ENCODE measurements around the gene EML4.
"Not testable (repeated sequence)": the region's sequence is repeated elsewhere in the genome, so short reads cannot be mapped to it uniquely, and the experiment has no call there.

The EML4 gene

GRCh38 chr2:42128721-42129486, 40.2 kb upstream of the EML4 start:
- H3K27ac ChIP-seq = no peak overlapping the region
- TF ChIP-seq CTCF (conservative IDR thresholded peaks at IDR 0.05) (no peak), ZFX (IDR thresholded peaks at IDR 0.05) (no peak)

DNA sequence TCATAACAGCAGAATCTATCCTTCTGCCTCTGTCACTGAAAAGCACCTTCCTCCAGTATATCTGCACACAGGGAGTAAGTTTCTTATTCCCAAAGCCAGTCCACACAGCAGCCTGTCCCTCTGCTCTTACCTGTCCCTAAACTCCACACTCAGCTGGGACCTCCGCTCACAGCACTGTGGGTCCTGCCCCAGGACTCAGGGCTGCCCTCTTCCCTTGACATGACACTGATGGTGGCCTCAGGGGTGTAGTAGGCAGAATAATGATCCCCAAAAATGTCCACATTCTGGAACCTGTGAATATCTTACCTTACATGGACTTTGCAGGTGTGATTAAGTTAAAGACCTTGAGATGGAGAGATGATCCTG, 39.7 kb upstream of the EML4 start:
- H3K27ac ChIP-seq = no peak overlapping the region
- TF ChIP-seq CTCF (conservative IDR thresholded peaks at IDR 0.05) (no peak), ZFX (IDR thresholded peaks at IDR 0.05) (no peak)

GRCh38 chr2:42129947-42130346, 39.2 kb upstream of the EML4 start:
- H3K27ac ChIP-seq = no peak overlapping the region
- no peak for TF ChIP-seq ZFX (IDR thresholded peaks at IDR 0.05)
- no peak for TF ChIP-seq CTCF (conservative IDR thresholded peaks at IDR 0.05)

DNA sequence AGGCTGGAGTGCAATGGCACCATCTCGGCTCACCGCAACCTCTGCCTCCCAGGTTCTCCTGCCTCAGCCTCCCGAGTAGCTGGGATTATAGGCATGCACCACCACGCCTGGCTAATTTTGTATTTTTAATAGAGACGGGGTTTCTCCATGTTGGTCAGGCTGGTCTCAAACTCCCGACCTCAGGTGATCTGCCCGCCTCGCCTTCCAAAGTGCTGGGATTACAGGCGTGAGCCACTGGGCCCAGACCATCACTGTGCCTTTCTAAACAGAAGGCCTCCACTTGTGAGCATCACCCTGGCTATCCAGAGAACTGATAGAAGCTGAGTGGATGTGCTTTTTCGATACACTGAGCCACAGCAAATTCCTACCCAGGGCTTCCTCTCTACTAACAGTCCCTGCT, 38.3 kb upstream of the EML4 start:
- H3K27ac ChIP-seq = not testable (repeated sequence)

- TF ChIP-seq CTCF (conservative IDR thresholded peaks at IDR 0.05) = no peak
- TF ChIP-seq ZFX (IDR thresholded peaks at IDR 0.05) = no peak
- H3K27ac ChIP-seq = peak overlapping the region; percentile 76
Measured at GRCh38 chr2:42132191-42132965, 36.8 kb upstream of the EML4 start.

GRCh38 chr2:42132966-42133641, 36.0 kb upstream of the EML4 start:
- no peak for TF ChIP-seq ZFX (IDR thresholded peaks at IDR 0.05)
- TF ChIP-seq CTCF (conservative IDR thresholded peaks at IDR 0.05) = no peak
- H3K27ac ChIP-seq = peak overlapping the region; percentile 76

DNA sequence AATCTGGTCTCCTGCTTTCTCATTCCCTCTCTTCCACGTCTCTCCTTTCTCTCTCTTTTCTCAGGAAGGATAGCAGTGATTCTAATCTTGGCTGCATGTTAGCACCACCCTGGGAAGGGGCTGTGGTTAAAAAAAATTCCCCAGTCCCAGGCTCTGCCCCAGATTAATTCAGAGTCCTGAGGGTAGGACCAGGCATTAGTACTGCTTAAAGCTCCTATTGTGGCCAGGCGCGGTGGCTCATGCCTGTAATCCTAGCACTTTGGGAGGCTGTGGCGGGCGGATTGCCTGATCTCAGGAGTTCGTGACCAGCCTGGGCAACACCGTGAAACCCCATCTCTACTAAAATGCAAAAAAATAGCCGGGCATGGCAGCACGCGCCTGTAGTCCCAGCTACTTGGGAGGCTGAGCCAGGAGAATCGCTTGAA, 35.4 kb upstream of the EML4 start:
- no peak for TF ChIP-seq CTCF (conservative IDR thresholded peaks at IDR 0.05)
- TF ChIP-seq ZFX (IDR thresholded peaks at IDR 0.05) = no peak
- H3K27ac ChIP-seq = peak overlapping the region; percentile 76

DNA sequence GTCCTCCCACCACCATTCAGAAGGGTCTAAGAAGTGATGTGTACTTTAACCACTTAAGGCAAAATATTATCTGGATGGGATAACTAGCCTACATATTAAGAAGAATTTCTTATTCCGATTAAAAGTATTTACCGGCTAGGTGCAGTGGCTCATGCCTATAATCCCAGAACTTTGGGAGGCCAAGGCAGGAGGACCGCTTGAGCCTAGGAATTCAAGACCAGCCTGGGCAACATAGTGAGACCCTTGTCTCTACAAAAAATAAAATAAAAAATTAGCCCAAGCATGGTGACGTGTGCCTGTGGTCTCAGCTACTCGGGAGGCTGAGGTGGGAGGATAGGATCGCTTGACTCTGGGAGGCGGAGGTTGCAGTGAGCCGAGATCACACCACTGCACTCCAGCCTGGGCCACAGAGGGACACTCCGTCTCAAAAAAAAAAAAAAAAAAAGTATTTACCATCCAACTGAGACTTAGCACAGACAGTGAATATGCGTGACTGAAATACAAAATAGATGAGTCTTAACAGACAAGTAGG, 34.7 kb upstream of the EML4 start:
- H3K27ac ChIP-seq = not testable (repeated sequence)
